Raji (cell line): Measurements from ENCODE around the gene NEBL.

Source experiments
- POLR2A ChIP-seq: IDR thresholded peaks from 2 replicates; pipeline ENCODE4 v1.6.1; 2011; ENCODE audit warnings: low read depth, low read length, control low read depth; ENCODE audit not compliant: insufficient read depth

The NEBL gene

DNA sequence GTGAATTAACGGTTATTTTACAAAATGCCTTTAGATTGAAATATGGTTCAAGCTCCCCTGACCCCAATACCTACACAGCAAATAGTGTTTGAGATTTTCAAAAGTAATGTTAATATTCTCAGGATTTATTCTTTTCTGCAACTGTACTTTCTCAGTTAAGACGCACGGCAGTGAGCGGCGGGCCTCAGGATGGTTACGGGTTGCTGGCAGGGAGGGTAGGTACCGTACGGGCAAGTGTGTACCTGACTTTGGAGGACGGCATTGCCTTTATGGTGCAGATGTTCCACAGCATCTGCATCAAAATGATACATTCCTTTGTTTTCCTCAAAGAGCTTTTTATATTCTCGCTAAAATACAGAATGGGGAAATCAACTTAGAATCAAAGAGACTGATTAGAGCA, 44.8 kb downstream of the NEBL start:
- no peak for TF ChIP-seq POLR2A

DNA sequence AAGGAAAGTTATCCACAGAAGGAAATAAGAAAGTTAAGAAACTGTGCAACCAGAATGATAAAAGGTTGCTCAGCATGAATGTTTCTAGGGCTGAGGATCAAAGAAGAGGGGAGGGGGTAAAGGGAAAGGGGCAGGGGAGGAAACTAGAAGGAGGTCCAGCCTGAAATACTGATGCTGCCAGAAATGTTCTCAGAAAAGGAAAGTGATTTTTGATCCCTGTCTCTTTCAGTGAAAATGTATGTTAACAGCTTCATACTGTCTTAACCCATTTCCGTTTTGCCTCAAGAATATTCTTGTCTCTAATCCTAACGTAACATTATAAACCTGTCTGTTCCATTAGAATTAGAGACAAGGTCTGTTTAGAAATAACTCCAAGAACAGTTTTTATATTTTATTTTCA, 49.6 kb downstream of the NEBL start:
- TF ChIP-seq POLR2A, result no peak

DNA sequence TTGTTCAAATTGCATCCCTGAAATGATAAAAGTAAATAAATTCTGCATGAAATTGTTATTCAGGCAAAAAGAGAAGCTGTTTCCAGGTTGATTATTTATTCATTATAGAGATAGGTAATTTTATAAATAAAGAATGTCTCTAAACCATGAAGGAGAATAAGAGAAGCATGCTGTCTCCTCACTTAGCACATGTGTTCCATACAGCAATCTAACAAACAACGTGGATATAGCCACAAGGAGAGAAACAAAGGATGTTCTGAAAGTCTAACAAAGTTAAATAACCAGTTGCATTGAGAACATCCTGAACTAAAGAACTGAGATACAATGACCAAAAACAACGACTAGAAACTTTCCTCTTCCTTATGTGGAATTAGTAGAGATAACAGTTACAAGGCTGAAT, 50.8 kb downstream of the NEBL start:
- TF ChIP-seq POLR2A, result no peak

DNA sequence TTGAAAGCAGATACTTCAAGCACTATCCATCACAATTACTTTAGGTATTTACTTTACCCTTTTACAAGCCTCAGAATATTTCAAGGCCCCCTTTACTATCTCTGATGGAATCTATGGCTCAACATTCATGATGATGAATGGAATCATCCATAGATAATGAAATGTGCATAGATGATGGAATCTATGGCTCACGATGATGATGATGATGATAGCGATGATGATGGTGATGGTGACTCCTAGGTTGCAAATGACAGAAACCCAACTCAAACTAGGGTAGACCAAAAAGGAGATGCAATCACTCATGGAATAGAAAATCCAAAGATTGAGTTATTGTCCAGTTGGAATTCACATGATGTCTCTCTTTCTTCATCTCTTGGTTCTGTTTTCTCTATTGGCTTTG, 55.7 kb downstream of the NEBL start:
- no peak for TF ChIP-seq POLR2A

DNA sequence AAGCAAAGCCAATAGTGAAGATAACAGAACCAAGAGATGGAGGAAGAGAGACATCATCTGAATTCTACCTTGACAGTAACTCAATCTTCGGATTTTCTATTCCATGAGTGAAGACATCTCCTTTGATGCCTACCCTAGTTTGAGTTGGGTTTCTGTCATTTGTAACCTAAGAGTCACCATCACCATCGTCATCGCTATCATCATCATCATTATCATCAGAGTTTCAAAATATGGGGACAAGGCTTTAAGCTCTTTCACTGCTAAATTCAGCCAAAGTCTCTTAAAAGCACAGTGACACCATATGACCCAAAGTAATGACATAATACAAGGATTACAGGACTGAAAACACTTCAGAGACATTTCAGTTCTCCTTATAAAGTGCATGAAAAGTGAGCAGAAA, 57.2 kb downstream of the NEBL start:
- no peak for TF ChIP-seq POLR2A

DNA sequence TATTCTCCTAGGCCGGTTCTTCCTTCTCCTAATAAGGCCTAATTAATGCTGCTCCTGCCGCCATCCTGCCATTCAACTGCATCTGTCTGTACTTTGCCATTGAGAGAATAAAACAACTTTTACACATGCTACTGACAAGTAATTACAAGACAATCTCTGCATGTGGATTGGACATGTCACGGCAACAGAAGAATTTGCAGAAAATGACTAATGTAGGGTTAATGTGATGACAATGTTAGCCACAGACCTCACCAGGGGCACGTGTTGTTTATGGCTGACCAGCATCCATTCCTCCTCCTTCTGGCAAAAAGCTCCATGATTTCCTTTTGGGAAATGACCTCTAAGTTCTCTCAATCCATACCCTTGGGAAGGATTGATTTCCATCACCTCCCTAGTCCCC, 58.0 kb downstream of the NEBL start:
- no peak for TF ChIP-seq POLR2A

DNA sequence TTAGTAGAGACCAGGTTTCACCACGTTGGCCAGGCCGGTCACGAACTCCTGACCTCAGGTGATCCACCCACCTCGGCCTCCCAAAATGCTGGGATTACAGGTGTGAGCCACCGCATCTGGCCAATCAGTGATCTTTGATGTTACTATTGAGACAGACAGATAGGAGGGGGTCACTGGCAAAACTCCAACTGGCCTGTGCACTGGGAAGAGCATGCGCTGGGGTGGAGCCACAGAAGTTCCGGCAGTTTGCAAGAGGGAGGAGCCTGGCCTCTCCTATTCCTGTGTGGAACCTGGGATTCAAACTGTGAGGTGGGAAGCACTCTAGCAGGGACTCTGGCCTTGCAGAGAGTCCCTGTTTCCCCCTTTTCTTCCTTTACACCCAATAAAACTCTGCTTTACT, 60.7 kb downstream of the NEBL start:
- TF ChIP-seq POLR2A, result no peak

DNA sequence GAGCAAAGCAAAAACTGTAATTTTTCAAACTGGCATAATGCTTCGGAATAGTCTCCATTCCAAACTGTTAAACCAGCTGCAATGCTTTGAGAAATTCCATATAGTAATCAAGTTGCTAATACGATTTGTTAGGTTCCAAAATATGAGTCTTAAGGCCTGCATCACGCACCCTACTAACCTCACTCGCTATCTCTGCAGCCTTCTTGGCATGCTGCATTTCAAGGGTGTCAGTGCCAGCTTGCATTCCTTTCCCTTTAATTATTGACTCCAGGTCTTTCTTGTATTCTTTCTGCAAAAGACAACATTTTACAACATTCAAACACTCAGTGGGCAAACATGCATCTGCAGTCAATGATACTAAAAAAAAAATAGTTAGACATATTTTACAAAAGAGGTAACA, 61.8 kb downstream of the NEBL start:
- TF ChIP-seq POLR2A, result no peak

DNA sequence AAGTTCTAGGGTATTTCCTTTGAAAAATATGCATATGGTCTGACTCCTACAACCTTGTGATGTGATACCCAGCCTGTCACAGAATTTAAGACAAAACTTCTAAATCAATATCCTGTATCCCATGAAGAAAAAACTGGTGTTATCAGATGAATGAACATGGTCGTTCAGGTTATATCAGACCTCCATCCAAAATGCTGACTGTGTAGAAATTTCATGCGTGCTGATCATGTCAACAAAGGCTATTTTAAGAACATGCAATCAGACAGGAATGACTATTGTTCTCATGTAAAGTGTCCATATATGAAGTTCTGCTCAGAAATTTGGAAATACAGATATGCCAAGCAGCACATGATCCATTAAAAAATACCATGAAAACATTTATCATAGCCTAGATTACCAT, 62.3 kb downstream of the NEBL start:
- no peak for TF ChIP-seq POLR2A

DNA sequence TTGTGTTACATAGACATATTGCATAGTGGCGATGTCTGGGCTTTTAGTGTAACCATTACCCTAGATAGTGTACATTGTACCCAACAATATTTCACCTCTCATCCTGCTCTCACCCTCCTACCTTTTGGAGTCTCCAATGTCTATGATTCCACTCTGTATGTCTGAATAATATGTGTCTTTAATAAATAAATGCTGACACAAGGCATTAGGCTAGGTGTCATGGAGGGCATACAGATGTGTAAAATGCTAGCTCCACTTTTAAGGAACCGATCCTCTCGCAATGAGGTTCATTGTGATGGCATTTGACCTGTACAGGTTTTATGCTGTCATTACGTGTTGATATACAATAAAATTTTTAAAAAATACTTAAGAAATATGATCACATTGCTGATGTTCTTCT, 74.3 kb downstream of the NEBL start:
- no peak for TF ChIP-seq POLR2A

DNA sequence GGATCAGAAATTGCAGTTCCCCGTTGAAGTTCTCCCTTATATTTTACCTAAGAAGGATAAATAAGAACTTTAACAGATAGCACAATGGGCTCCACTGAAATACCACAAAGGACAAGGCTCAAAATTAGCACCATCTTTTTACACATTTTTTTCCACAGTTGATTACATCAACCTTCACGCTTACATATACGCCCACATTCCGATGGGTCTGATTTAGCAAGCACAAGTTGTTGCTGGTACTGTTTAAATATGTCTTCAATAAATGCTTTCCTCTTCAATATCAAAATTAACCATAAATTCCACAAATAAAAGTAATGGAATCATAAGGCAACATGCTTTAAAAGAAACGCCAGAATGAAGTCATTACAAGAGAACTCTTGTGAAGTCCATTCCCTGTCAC, 79.5 kb downstream of the NEBL start:
- no peak for TF ChIP-seq POLR2A

DNA sequence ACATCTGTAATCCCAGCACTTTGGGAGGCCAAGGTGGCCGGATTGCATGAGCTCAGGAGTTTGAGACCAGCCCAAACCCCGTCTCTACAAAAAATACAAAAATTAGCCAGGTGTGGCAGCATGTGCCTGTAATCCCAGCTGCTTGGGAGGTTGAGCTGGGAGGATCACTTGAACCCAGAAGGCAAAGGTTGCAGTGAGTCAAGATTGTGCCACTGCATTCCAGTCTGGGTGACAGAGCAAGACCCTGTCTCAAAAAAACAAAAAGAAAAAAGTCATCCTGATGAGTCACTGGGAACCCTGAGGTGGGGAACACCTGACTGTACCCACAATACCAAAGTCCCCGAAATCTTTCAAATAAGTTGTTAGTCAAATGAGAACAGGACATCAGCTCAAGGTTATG, 80.0 kb downstream of the NEBL start:
- no peak for TF ChIP-seq POLR2A

DNA sequence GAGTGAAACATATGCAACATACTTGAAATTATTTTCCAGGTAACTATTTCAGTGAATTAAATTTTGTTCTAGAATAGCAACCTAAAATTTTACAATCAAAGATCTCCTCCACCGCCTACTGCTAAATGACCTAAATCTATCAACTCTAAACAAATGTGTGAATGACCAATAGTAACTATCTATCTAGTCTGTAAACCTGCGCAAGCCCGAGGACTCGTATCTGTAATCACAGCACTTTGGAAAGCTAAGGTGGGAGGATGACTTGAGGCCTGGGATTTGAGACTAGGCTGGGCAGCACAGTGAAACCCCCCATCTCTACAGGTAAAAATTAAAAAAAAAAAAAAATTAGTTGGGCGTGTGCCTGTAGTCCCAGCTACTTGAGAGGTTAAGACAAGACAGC, 83.0 kb downstream of the NEBL start:
- TF ChIP-seq POLR2A, result no peak

DNA sequence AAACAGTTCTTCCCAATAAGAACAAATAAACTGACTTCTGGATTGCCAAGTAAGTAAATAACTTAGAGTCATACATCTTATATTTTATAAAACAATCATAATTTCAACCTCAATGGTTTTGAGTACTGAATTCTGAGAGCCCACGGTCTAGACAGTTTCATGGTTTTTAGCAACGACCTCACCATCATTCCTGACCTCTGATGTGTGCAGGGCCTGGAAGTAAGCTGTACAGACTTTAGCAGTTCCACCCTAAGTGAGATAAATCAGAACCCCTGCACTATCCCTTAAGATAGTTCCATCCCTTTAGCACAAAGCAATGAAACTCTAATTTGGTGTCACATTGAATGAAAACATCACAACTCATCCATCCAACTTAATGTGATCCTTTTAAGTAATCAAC, 86.0 kb downstream of the NEBL start:
- no peak for TF ChIP-seq POLR2A

DNA sequence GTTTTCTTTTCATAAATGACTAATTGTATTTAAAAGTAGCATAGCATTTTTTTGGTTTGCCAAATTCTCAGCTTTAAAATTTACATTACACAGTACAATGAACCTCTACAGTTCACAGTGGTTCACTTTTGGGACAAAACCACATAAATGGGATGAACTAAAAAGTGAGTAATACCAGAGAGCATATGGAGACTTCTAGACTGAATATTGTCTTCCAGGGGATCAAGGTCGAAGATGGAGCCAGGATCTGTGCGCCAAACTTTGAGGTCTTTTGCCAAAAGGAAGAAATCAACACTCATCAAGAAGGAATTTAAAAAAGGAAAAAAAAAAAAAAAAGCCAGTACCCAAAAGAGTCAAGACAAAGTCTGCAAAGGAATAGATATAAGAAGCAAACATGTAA, 87.5 kb downstream of the NEBL start:
- TF ChIP-seq POLR2A, result no peak

DNA sequence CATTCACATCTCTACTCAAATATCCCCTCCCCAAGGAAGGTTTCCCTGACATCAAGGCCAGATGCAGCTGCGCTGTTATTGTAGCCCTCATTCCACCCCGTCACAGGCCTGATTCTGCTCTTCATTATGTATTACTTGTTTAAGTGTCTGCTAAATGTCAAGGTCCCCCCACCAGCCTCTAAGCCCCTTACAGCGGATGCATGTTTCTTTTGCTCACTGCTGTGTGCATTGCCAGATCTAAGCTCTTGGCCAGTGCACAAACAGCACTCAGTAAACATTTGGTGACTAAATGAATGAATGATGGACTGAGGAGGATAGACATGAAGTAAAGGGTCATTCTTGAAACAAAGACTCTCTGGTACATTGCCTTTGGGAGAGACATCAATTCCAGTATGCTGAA, 90.6 kb downstream of the NEBL start:
- TF ChIP-seq POLR2A, result no peak

DNA sequence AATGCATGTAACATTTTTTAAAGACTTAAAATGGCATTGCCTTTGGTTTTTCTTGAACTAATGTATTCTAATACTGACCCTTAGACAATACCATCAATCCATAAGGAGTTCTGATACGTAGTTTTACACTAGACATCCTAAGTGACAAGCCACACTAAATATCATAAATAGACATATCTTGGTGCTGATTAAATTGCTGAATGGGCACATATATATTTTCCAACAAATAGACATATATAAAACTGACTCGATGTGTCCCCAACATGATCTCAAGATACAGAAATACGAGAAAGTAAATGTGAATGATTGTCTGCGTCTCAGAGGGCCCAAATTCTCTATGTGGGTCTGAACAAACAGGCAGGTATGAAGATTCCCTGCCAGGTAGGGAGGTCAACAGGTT, 99.8 kb downstream of the NEBL start:
- no peak for TF ChIP-seq POLR2A

DNA sequence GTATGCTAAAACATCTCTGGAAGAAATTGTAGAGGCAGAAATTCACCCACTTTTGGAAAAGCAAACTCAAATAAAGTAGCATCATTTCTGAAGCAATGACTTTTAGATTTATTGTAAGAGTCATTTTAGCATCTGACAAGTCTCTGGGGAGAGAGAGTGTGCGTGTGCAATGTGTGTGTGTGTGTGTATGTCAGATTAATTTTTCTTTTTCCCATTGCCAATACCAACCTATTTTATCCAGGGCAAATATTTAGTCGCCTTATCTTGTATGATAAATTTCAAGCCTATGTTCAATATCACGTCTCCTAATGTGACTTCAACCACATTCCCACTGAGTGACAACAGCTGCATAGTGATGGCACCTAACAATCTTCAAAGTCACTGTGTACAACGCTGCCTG, 101.7 kb downstream of the NEBL start:
- no peak for TF ChIP-seq POLR2A

DNA sequence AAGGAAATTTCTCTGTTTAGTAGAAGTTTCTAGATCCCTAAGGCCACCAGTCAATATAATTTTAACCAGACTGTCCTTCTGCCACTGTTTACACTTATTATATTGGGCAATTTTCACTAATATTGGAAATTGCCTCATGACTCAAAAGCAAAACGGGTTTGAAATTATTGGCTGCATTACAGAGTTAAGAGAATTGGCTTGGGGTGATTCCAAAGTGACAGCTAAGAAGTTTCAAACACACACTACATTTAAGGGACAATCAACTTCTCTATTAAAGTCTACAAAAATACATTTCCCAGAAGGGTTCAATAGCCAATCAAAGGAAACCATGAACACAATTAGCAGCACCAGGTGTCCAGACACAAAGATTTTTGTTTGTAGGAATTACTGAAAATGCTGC, 111.9 kb downstream of the NEBL start:
- no peak for TF ChIP-seq POLR2A
